ENCODE data around the gene KAZN.

The KAZN gene

GRCh38 chr1:14743368-14743767, 144.9 kb downstream of the KAZN start:
- no peak for DNase-seq
- ATAC-seq, result no peak

- ATAC-seq, result no peak
- DNase-seq, result no peak
Observed at GRCh38 chr1:14745001-14745720, 146.7 kb downstream of the KAZN start.

GRCh38 chr1:14745789-14746188, 147.3 kb downstream of the KAZN start:
- ATAC-seq, result no peak
- no peak for DNase-seq

GRCh38 chr1:14746393-14746792, 147.9 kb downstream of the KAZN start:
- DNase-seq (no peak), ATAC-seq (no peak)

- ATAC-seq (no peak), DNase-seq (no peak)
Observed at GRCh38 chr1:14748151-14748550, 149.7 kb downstream of the KAZN start.

- no peak for DNase-seq
- ATAC-seq, result no peak
Observed at GRCh38 chr1:14748977-14749376, 150.5 kb downstream of the KAZN start.

- ATAC-seq (no peak), DNase-seq (no peak)
Observed at GRCh38 chr1:14750490-14750889, 152.0 kb downstream of the KAZN start.

- ATAC-seq, result no peak
Observed at GRCh38 chr1:14755518-14756252, 157.2 kb downstream of the KAZN start.

GRCh38 chr1:14756589-14757285, 158.3 kb downstream of the KAZN start:
- ATAC-seq, result no peak
- no peak for DNase-seq

More at GRCh38 chr1:14755518-14756252, 157.2 kb downstream of the KAZN start:
- DNase-seq, result no peak

- DNase-seq, result no peak
- ATAC-seq, result no peak
Observed at GRCh38 chr1:14757286-14757625, 158.8 kb downstream of the KAZN start.

- ATAC-seq, result no peak
Observed at GRCh38 chr1:14759042-14759818, 160.7 kb downstream of the KAZN start.

GRCh38 chr1:14759843-14760242, 161.4 kb downstream of the KAZN start:
- no peak for DNase-seq
- ATAC-seq, result no peak

More at GRCh38 chr1:14759042-14759818, 160.7 kb downstream of the KAZN start:
- DNase-seq, result no peak

- ATAC-seq (no peak), DNase-seq (no peak)
Observed at GRCh38 chr1:14760780-14761179, 162.3 kb downstream of the KAZN start.

- ATAC-seq (no peak), DNase-seq (no peak)
Observed at GRCh38 chr1:14761291-14762153, 163.0 kb downstream of the KAZN start.

- ATAC-seq (no peak), DNase-seq (no peak)
Observed at GRCh38 chr1:14763977-14764376, 165.5 kb downstream of the KAZN start.

GRCh38 chr1:14765773-14766172, 167.3 kb downstream of the KAZN start:
- ATAC-seq, result no peak
- DNase-seq, result no peak

- DNase-seq (no peak), ATAC-seq (no peak)
Observed at GRCh38 chr1:14767075-14767474, 168.6 kb downstream of the KAZN start.

GRCh38 chr1:14768582-14769304, 170.3 kb downstream of the KAZN start:
- DNase-seq, result no peak

GRCh38 chr1:14769486-14770274, 171.2 kb downstream of the KAZN start:
- ATAC-seq (no peak), DNase-seq (no peak)

More at GRCh38 chr1:14768582-14769304, 170.3 kb downstream of the KAZN start:
- ATAC-seq, result no peak
